CD4-positive, alpha-beta T cell treated with Interleukin-21 for 1 hour (primary cell): ENCODE measurements around the gene TFAM.

Experiments
- DNase-seq: peaks from one replicate; pipeline ENCODE4 v3.0.0-alpha.2; 2020

TFAM gene

DNA sequence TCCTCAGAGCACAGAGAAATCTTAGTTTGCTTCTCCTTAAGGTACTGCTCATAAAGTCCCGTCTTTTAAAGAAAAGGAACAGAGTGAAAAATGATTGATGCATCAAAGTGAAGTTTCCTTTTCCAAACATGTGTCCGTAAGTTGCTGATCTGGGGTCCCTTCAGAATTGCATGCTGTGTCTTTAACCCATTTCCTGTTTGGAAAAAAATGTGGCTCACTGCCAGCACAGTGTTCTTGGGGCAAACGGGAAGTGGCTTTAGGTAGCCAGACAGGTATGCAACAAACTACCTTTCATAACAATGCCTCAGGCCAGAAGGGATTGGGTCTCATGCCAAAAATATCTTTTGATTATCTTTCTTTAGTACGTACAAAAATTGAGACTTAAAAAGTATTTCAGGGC is 50.9 kb downstream of the TFAM start:
- no peak for DNase-seq

- DNase-seq: no peak
Measured at GRCh38 chr10:58438340-58438871, 53.2 kb downstream of the TFAM start.

GRCh38 chr10:58438986-58439385 is 53.8 kb downstream of the TFAM start:
- DNase-seq: no peak

DNA sequence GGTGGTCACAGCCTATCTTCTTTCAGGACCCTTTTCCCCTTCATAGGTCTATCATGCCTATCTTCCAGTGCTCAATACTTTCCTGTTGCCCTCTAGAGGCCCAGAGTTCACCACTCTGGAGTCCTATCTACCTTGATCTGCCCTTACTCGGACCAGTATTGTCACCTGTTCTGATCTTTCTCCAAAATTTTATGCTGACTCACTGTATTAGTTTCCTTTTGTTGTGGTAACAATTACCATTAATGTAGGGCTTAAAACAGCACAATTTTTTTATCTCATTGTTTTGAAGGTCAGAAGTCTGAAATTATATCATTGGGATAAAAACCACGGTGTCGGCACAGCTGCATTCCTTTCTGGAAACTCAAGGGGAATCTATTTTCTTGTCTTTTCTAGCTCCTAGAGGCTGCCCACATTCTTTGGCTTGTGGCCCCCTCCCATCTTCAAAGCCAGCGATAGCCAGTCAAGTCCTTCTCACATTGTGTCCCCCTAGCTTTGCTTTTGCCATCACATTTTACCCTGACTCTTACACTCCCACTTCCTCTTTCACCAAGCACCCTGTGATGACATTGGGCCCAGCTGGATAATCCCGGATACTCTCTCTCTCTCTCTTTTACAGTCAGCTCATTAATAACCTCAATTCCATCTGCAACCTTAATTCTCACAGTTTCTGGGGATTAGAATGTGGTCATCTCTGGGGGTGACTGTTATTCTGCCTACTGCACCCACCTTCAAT is 54.6 kb downstream of the TFAM start:
- DNase-seq: no peak

DNA sequence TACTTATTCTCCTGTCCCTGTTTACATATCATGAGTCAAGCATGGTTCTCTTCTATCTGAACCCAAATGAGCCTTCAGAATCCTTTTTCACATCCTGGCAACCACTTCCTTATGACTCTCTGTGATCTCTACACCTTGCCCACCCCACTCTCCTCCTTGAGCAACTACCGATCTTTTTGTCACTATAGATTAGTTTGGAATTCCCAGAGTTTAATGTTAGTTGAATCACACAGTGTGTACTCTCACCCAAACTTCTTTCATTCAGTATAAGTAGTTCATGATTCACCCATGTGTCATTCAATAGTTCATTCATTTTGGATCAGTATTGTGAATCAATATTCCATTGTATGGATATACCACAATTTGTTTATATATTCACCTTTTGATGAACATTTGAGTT is 55.3 kb downstream of the TFAM start:
- DNase-seq: no peak

- no peak for DNase-seq
Measured at GRCh38 chr10:58444321-58444720, 59.1 kb downstream of the TFAM start.

GRCh38 chr10:58444876-58445275 is 59.7 kb downstream of the TFAM start:
- no peak for DNase-seq

DNA sequence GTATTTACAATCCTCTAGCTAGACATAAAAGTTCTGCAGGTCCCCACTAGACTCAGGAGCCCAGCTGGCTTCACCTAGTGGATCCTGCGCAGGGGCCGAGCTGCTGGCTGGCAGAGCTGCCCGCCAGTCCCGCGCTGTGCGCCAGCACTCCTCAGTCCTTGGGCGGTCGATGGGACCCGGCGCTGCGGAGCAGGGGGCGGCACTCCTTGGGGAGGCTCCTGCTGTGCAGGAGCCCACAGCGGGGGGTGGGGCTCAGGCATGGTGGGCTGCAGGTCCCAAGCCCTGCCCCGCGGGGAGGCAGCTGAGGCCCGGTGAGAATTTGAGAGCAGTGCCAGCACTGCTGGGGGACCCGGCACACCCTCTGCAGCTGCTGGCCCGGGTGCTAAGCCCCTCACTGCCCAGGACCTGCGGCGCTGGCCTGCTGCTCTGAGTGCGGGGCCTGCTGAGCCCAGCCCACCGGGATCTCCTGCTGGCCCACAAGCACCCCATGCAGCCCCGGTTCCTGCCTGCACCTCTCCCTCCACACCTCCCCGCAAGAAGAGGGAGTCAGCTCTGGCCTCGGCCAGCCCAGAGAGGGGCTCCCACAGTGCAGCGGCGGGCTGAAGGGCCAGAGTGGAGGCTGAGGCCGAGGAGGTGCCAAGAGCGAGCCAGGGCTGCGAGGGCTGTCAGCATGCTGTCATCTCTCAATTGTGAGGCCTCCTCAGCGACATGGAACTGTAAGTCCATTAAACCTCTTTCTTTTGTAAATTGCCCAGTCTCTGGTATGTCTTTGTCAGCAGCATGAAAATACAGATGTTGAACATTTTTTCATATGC is 63.1 kb downstream of the TFAM start:
- DNase-seq: no peak
